HepG2 (cell line): Measurements from ENCODE around the gene PLCB1. TPM values are rescaled to one million over a fixed set of nuclear protein-coding genes. Genes with fewer than 3 reads are reported as not detected.

Experiments
- ARNT2 ChIP-seq: sonication (generic); formaldehyde crosslinking; IDR thresholded peaks from 2 replicates; pipeline ENCODE4 v1.8.0; 2022; ENCODE audit warnings: mild to moderate bottlenecking, low read depth, missing genetic modification reagents, moderate library complexity
- CHCHD3 ChIP-seq: sonication (generic); formaldehyde crosslinking; IDR thresholded peaks from 2 replicates; pipeline ENCODE4 v1.8.0; 2022; ENCODE audit warnings: mild to moderate bottlenecking, missing genetic modification reagents, moderate library complexity
- CREM ChIP-seq, 2 experiments: sonication (generic) in 1 of 2; formaldehyde crosslinking in 1 of 2; IDR thresholded peaks; 2 replicates each; pipeline versions ENCODE4 v1.4.0 to v1.6.1; 2016 to 2020; ENCODE audit warnings: antibody characterized with exemption in 1 of 2, mild to moderate bottlenecking in 1 of 2, missing genetic modification reagents in 1 of 2
- IRX3 ChIP-seq: sonication (generic); formaldehyde crosslinking; IDR thresholded peaks from 2 replicates; pipeline ENCODE4 v1.8.1; 2023; ENCODE audit warnings: mild to moderate bottlenecking, low read depth, missing genetic modification reagents, borderline replicate concordance
- MED13 ChIP-seq: sonication (generic); formaldehyde crosslinking; IDR thresholded peaks from 2 replicates; pipeline ENCODE4 v1.5.0; 2020; ENCODE audit warnings: missing genetic modification reagents
- NFKBIZ ChIP-seq: IDR thresholded peaks from 2 replicates; pipeline ENCODE4 v1.6.1; 2018; ENCODE audit warnings: missing genetic modification reagents, missing compliant biosample characterization
- PHF5A ChIP-seq: IDR thresholded peaks from one replicate; pipeline ENCODE4 v1.6.1; 2018; ENCODE audit warnings: low read depth, missing genetic modification reagents; ENCODE audit not compliant: unreplicated experiment
- REPIN1 ChIP-seq: sonication (generic); formaldehyde crosslinking; IDR thresholded peaks from 2 replicates; pipeline ENCODE4 v1.8.0; 2022; ENCODE audit warnings: missing genetic modification reagents, low read depth, mild to moderate bottlenecking, borderline replicate concordance
- STAG1 ChIP-seq: sonication (generic); formaldehyde crosslinking; IDR thresholded peaks from 2 replicates; pipeline ENCODE4 v1.4.0; 2020; ENCODE audit warnings: missing genetic modification reagents
- SYNCRIP ChIP-seq: fragments of 200-400 bp; formaldehyde crosslinking; IDR thresholded peaks from 2 replicates; pipeline ENCODE4 v1.6.1; 2018; ENCODE audit warnings: mild to moderate bottlenecking, low read depth, low read length; ENCODE audit not compliant: insufficient read depth
- ZBTB7B ChIP-seq: sonication (generic); formaldehyde crosslinking; IDR thresholded peaks from 2 replicates; pipeline ENCODE4 v1.4.0; 2020; ENCODE audit warnings: missing genetic modification reagents
- ZNF451 ChIP-seq: sonication (generic); formaldehyde crosslinking; IDR thresholded peaks from 2 replicates; pipeline ENCODE4 v1.5.0; 2020; ENCODE audit warnings: mild to moderate bottlenecking, missing genetic modification reagents
- ZNF567 ChIP-seq: sonication (generic); formaldehyde crosslinking; IDR thresholded peaks from 2 replicates; pipeline ENCODE4 v1.8.1; 2023; ENCODE audit warnings: mild to moderate bottlenecking, missing genetic modification reagents, borderline replicate concordance
- ZNF660 ChIP-seq: sonication (generic); formaldehyde crosslinking; IDR thresholded peaks from 2 replicates; pipeline ENCODE4 v1.5.1; 2020; ENCODE audit warnings: mild to moderate bottlenecking, low read depth, missing genetic modification reagents, borderline replicate concordance
- polyA plus RNA-seq, 8 experiments: library from polyadenylated mRNA; depleted of rRNA in 3 of 8; stranded (reverse) in 7 of 8; unstranded in 1 of 8; fragments of >200 nt; fragmentation: Illumina TruSeq in 4 of 8; extraction: Trizol in 4 of 8; gene quantifications; 2 replicates each; pipeline versions ENCODE4 v1.2.1 to v1.2.3, GENCODE V29; 2011 to 2016; ENCODE audit warnings: low read depth in 4 of 8, missing spikeins in 1 of 8, mixed read lengths in 1 of 8; ENCODE audit not compliant: insufficient read depth in 1 of 8
- total RNA-seq, 5 experiments: library from RNA; depleted of rRNA; stranded (reverse); fragments of >200 nt; fragmentation: Illumina TruSeq; extraction: Trizol; gene quantifications; 2 replicates each; pipeline ENCODE4 v1.2.3, GENCODE V29; 2016; ENCODE audit warnings: low read depth in 1 of 5
- TF ChIP-seq, protein P1 (sequence below): sonication (generic); formaldehyde crosslinking; IDR thresholded peaks from 2 replicates; pipeline ENCODE4 v1.5.1; 2020; ENCODE audit warnings: mild to moderate bottlenecking, missing genetic modification reagents, moderate library complexity
- TF ChIP-seq, protein P2 (sequence below): sonication (generic); formaldehyde crosslinking; IDR thresholded peaks from 2 replicates; pipeline ENCODE4 v1.4.0; 2020; ENCODE audit warnings: low read depth, mild to moderate bottlenecking, missing genetic modification reagents
- TF ChIP-seq, protein P3 (sequence below): sonication (generic); formaldehyde crosslinking; IDR thresholded peaks from 2 replicates; pipeline ENCODE4 v1.4.0; 2020; ENCODE audit warnings: missing genetic modification reagents

Gene PLCB1
- total and polyA plus RNA-seq, 2 of the 13 experiments (the other 11 are each of a cell fraction or from before 2014, with no cell fraction given), result 42.4 to 55.9 TPM

- TF ChIP-seq, protein P1, sequence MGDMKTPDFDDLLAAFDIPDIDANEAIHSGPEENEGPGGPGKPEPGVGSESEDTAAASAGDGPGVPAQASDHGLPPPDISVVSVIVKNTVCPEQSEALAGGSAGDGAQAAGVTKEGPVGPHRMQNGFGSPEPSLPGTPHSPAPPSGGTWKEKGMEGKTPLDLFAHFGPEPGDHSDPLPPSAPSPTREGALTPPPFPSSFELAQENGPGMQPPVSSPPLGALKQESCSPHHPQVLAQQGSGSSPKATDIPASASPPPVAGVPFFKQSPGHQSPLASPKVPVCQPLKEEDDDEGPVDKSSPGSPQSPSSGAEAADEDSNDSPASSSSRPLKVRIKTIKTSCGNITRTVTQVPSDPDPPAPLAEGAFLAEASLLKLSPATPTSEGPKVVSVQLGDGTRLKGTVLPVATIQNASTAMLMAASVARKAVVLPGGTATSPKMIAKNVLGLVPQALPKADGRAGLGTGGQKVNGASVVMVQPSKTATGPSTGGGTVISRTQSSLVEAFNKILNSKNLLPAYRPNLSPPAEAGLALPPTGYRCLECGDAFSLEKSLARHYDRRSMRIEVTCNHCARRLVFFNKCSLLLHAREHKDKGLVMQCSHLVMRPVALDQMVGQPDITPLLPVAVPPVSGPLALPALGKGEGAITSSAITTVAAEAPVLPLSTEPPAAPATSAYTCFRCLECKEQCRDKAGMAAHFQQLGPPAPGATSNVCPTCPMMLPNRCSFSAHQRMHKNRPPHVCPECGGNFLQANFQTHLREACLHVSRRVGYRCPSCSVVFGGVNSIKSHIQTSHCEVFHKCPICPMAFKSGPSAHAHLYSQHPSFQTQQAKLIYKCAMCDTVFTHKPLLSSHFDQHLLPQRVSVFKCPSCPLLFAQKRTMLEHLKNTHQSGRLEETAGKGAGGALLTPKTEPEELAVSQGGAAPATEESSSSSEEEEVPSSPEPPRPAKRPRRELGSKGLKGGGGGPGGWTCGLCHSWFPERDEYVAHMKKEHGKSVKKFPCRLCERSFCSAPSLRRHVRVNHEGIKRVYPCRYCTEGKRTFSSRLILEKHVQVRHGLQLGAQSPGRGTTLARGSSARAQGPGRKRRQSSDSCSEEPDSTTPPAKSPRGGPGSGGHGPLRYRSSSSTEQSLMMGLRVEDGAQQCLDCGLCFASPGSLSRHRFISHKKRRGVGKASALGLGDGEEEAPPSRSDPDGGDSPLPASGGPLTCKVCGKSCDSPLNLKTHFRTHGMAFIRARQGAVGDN (CRISPR knock-in tag), result peak; percentile 72
- TF ChIP-seq ZBTB7B (CRISPR knock-in tag), result peak; percentile 76; the same call in 1 of the 2 replicates
- peak; percentile 80; the same call in 1 of the 2 replicates for TF ChIP-seq CHCHD3
- TF ChIP-seq, protein P2, sequence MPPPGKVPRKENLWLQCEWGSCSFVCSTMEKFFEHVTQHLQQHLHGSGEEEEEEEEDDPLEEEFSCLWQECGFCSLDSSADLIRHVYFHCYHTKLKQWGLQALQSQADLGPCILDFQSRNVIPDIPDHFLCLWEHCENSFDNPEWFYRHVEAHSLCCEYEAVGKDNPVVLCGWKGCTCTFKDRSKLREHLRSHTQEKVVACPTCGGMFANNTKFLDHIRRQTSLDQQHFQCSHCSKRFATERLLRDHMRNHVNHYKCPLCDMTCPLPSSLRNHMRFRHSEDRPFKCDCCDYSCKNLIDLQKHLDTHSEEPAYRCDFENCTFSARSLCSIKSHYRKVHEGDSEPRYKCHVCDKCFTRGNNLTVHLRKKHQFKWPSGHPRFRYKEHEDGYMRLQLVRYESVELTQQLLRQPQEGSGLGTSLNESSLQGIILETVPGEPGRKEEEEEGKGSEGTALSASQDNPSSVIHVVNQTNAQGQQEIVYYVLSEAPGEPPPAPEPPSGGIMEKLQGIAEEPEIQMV (CRISPR knock-in tag), result no peak
- no peak for TF ChIP-seq MED13 (CRISPR knock-in tag)
- peak; percentile 4; the same call in 1 of the 2 replicates for TF ChIP-seq STAG1
- TF ChIP-seq NFKBIZ (CRISPR knock-in tag), result 0 out of 2 replicates have a peak, but pooled peaks have one; percentile 20
- TF ChIP-seq ZNF451, result no peak
- peak; percentile 85 for TF ChIP-seq ARNT2 (CRISPR knock-in tag)
- TF ChIP-seq ZNF567 (CRISPR knock-in tag), result peak; percentile 20; the same call in 1 of the 2 replicates
- no peak for TF ChIP-seq IRX3 (CRISPR knock-in tag)
- TF ChIP-seq, protein P3, sequence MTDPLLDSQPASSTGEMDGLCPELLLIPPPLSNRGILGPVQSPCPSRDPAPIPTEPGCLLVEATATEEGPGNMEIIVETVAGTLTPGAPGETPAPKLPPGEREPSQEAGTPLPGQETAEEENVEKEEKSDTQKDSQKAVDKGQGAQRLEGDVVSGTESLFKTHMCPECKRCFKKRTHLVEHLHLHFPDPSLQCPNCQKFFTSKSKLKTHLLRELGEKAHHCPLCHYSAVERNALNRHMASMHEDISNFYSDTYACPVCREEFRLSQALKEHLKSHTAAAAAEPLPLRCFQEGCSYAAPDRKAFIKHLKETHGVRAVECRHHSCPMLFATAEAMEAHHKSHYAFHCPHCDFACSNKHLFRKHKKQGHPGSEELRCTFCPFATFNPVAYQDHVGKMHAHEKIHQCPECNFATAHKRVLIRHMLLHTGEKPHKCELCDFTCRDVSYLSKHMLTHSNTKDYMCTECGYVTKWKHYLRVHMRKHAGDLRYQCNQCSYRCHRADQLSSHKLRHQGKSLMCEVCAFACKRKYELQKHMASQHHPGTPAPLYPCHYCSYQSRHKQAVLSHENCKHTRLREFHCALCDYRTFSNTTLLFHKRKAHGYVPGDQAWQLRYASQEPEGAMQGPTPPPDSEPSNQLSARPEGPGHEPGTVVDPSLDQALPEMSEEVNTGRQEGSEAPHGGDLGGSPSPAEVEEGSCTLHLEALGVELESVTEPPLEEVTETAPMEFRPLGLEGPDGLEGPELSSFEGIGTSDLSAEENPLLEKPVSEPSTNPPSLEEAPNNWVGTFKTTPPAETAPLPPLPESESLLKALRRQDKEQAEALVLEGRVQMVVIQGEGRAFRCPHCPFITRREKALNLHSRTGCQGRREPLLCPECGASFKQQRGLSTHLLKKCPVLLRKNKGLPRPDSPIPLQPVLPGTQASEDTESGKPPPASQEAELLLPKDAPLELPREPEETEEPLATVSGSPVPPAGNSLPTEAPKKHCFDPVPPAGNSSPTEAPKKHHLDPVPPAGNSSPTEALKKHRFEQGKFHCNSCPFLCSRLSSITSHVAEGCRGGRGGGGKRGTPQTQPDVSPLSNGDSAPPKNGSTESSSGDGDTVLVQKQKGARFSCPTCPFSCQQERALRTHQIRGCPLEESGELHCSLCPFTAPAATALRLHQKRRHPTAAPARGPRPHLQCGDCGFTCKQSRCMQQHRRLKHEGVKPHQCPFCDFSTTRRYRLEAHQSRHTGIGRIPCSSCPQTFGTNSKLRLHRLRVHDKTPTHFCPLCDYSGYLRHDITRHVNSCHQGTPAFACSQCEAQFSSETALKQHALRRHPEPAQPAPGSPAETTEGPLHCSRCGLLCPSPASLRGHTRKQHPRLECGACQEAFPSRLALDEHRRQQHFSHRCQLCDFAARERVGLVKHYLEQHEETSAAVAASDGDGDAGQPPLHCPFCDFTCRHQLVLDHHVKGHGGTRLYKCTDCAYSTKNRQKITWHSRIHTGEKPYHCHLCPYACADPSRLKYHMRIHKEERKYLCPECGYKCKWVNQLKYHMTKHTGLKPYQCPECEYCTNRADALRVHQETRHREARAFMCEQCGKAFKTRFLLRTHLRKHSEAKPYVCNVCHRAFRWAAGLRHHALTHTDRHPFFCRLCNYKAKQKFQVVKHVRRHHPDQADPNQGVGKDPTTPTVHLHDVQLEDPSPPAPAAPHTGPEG (CRISPR knock-in tag), result no peak
- no peak for TF ChIP-seq REPIN1 (CRISPR knock-in tag)
- TF ChIP-seq SYNCRIP, result no peak
- TF ChIP-seq ZNF660 (CRISPR knock-in tag), result no peak
- TF ChIP-seq PHF5A (CRISPR knock-in tag), result peak; percentile 13
- TF ChIP-seq CREM (IDR thresholded peaks at IDR 0.05), result no peak
- peak; percentile 31; the same call in 1 of the 2 replicates for TF ChIP-seq CREM (CRISPR knock-in tag; IDR thresholded peaks at IDR 0.05)
These were observed 631 bp downstream of the PLCB1 start (continued) for GRCh38 chr20:8132484-8133309.
